HG03354 (cell line): Measurements from ENCODE around the gene ANGPTL2.

Source experiments
- ATAC-seq: cut with Tn5 transposase; IDR thresholded peaks from one replicate; pipeline ENCODE4 v1.9.1; 2021; ENCODE audit warnings: mild to moderate bottlenecking; ENCODE audit not compliant: unreplicated experiment, poor library complexity, severe bottlenecking

ANGPTL2 gene

GRCh38 chr9:127058645-127059021 is 63.8 kb downstream of the ANGPTL2 start:
- no peak for ATAC-seq

DNA sequence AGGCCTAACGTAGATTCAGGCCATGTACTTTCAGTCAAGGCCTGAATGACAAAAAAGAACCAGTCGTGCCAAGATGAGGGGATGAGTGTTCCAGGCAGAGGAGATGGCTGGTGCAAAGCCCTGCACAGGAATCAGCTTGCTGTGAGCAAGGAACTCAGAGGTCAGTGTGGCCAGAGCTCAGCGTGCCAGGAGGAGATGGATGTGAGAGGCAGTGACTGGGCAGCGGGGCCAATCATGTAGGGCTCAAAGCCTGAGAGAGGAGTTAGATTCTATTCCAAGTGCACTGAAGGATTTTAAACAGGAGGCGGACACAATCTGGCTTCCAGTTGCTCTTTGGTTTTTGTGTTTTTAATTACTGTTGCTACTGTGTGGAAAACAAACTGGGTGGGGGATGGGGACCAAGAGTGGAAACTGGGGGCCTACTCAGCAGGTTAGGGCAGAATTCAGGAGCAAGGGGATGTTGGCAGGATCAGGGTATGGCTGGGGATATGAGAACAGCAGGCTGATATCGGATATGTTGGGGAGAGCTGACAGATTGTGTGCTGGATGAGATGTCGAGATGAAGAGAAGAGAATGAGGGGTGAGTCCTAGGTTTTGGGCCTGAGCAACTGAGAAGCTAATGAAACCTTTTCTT is 64.3 kb downstream of the ANGPTL2 start:
- no peak for ATAC-seq

GRCh38 chr9:127056446-127056845 is 66.0 kb downstream of the ANGPTL2 start:
- no peak for ATAC-seq

- ATAC-seq = no peak
Observed at GRCh38 chr9:127055745-127056402, 66.6 kb downstream of the ANGPTL2 start.

- ATAC-seq = no peak
Observed at GRCh38 chr9:127053960-127054359, 68.5 kb downstream of the ANGPTL2 start.

- ATAC-seq = no peak
Observed at GRCh38 chr9:127053057-127053821, 69.2 kb downstream of the ANGPTL2 start.

DNA sequence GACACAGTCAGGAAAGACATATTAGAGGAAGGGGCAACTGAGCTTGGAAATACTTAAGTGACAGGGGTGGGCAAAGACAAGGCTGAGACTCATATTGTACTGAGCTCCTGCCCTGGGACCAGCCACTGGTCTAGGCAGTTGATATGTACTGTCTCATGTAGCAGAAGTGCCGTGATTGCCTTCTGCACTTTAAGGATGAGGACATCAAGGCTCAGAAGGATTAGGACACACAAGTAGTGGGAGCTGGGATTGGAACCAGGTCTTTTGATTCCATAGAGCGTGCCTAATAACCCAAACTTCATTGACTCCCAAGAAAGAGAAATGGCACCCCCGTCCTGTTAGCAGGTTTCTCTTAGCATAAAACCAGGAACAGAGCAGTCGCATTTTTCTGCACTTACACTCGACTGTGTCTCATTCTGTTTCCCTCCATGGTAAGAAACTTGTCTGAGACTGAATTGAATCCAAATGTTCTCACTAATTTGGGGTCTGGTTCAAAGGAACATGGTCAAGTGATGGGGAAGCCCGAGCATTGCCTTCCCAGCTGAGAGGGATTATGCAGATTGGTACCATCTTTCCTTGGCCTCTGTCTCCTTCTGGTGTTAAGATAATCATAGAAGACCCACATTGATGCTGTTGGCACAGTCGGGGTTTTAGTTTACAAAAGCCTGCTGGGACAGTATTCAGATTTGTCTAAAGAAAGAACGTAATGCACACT is 70.4 kb downstream of the ANGPTL2 start:
- no peak for ATAC-seq

- no peak for ATAC-seq
Observed at GRCh38 chr9:127050591-127051001, 71.8 kb downstream of the ANGPTL2 start.

DNA sequence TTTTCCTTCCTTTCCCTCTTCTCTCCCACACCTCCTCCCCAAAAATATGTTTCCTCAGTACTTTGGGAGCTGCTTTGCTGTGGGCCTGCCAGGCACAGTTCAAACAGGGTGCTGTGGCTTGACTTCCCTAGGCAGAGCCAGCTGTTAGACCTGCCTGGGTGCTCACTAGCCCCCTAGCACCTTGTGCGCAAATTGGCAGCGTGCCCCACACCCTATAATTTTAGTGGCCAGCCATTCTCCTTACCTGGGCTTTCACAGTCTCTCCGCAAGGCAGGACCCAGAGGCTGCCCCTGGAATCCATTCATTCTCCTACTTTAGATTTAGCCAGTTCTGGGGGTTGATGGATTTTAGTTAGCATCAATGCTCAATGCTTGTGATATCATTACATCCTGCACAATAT is 72.3 kb downstream of the ANGPTL2 start:
- ATAC-seq = no peak

DNA sequence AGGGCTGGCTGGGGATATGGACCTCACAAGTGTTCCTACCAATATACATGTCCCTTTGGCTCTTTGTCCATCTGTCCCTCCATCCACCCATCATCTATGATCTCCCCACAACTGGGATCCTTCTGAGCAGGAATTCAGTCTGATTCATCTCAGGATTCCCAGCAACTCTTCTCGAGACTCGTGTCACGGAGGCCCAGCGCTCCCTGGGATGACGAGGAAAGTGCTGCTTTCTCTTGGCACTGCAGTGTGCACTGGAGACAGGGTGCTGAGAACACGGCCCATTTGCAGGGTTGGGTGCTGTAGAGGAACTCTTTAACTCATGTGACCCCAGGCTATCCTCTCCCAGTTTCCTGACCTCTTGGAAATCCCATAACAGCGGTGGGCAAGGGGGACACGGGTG is 72.9 kb downstream of the ANGPTL2 start:
- ATAC-seq = no peak

DNA sequence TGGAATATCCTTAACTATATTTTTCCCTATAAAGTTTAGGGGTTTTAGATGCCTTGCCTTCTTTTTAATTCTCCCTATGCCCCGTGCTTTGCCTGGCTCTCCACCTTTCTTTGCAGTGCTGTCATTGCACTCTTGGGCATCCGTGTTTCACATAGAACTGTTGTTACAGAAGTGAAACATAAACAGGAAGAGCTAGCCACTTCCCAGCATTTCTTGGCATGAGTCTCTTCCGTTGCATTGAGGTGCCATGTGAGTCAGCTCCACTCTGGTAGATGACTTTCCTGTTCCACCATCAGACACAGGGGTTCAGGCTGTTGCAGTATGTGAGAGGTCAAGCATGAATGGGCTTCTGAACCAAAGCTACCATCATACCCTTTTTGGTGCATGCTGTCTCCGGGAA is 73.4 kb downstream of the ANGPTL2 start:
- no peak for ATAC-seq

DNA sequence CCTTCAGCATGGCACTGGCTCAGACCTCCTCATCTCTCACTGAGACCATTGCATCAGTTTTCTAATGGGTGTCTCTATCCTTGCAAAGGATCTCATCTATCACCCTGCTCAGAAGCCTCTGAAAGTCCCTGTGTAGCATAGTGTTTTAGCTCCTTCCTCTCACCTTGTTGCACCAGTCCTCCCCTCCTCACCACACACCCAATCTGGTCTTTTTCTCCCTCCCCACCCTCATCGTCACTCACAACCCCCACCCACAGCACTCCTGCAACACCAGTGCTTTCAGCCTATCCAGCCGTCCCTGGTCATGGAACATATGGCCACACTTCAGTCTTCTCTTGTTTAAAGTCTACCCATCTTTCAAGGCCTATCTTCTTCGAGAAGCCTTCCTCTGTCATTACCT is 74.5 kb downstream of the ANGPTL2 start:
- ATAC-seq = no peak

DNA sequence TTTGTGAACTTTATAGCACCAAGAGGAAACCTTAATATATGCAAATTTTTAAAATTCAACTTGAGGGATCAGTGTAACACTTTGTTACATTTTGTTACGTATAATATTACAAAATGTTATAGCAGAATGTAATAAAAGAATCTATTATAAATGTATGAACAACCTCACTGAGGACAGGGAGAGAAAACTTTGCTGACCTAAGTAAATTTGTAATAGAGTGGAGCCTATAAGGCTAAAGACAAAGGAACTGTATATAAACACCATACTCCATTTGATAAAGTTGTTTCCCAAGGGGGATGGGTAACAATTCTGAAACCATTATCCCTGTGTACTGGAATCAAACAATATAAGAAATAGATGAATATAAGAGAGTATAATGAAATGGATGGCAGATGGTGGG is 77.3 kb downstream of the ANGPTL2 start:
- ATAC-seq = no peak

DNA sequence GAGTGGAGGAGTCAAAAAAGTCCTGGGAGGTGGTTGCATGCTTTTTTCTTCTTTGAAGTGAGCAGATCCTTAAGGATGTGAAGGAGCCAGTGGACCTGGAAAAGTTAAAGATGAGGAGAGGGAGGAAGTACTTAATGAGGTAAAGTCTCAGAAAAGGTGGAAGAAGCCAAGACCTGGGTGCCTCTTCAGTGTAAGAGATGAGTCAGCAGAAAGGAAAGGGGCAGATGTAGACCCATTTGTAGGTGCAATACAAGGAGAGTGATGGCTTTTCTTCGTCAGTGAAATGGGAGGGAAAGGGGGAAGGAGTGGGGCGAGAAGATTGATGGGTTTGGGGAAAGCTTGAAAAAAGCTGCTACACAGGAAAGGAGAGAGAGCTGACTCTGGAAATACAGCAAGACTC is 82.9 kb downstream of the ANGPTL2 start:
- no peak for ATAC-seq

- ATAC-seq = no peak
Observed at GRCh38 chr9:127038531-127038930, 83.9 kb downstream of the ANGPTL2 start.
